A673 (cell line): ENCODE measurements around the gene GARRE1.

Source experiments
- EZH2 ChIP-seq: fragments of 200-600 bp; sonication (generic); IDR thresholded peaks from 2 replicates; pipeline ENCODE4 v1.6.1; 2017; ENCODE audit warnings: borderline replicate concordance, low read depth, mild to moderate bottlenecking, mixed read lengths, antibody characterized with exemption, low read length; ENCODE audit not compliant: poor library complexity, severe bottlenecking
- TF ChIP-seq, protein P1 (sequence below): fragments of 300-800, 200-600 bp; sonication (generic); conservative IDR thresholded peaks from 2 replicates; pipeline ENCODE4 v1.5.1; 2017; ENCODE audit warnings: low read depth, mild to moderate bottlenecking, antibody characterized with exemption, low read length, moderate library complexity, mixed read lengths

DNA sequence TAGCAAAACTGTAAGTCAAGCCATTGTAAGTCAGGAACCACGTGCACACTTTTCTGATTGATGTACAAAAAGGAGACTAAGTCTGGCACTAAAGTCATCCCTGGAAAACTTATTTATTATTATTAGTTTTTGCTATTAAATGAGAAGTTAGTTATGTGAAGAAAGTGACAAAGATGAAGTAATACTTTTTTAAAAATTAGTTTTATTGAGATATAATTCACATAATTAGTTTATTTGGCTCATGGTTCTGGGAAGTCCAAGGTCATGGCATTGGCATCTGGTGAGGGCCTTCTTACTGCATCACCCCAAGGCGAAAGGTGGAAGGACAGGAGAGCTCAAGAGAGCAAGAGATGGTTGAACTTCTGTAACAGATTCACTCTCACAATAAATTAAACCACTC lies 36.9 kb downstream of the GARRE1 start:
- TF ChIP-seq EZH2 = no peak
- TF ChIP-seq, protein P1, sequence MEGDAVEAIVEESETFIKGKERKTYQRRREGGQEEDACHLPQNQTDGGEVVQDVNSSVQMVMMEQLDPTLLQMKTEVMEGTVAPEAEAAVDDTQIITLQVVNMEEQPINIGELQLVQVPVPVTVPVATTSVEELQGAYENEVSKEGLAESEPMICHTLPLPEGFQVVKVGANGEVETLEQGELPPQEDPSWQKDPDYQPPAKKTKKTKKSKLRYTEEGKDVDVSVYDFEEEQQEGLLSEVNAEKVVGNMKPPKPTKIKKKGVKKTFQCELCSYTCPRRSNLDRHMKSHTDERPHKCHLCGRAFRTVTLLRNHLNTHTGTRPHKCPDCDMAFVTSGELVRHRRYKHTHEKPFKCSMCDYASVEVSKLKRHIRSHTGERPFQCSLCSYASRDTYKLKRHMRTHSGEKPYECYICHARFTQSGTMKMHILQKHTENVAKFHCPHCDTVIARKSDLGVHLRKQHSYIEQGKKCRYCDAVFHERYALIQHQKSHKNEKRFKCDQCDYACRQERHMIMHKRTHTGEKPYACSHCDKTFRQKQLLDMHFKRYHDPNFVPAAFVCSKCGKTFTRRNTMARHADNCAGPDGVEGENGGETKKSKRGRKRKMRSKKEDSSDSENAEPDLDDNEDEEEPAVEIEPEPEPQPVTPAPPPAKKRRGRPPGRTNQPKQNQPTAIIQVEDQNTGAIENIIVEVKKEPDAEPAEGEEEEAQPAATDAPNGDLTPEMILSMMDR = no peak
